ENCODE data around the gene PLD1. TPM values are rescaled to one million over a fixed set of nuclear protein-coding genes. Genes with fewer than 3 reads are reported as not detected.
A peak's percentile ranks its signal among the peaks of the same experiment; 100 is the strongest.

The PLD1 gene
- total RNA-seq, 6 experiments from 2014 or later, result 13.3 to 29.9 (median 18.5) TPM

- ATAC-seq (no peak), DNase-seq (no peak)
- H3K4me1 ChIP-seq, result peaks cover 0 to 15% (median 0%) of the 10 kb centered on the region in 4 donors
- peaks cover 0 to 10% (median 0%) of the 10 kb centered on the region in 4 donors for H3K9me3 ChIP-seq
- H3K27me3 ChIP-seq, result no peaks in the 10 kb centered on the region
- H3K36me3 ChIP-seq, result no peaks in the 10 kb centered on the region
- TF ChIP-seq CTCF (IDR thresholded peaks at IDR 0.05) (no peak), POLR2A (IDR thresholded peaks at IDR 0.05) (no peak)
- 83% methylated on average over 2 of the region's 2 CpGs for WGBS (ENCODE audit: insufficient coverage, low coverage, low lambda C conversion rate, missing lambda C conversion rate)
- intact Hi-C loops (cut with DNase I), result no loop called here
- H3K4me3 ChIP-seq, result no peak overlapping the region
- no peak overlapping the region for H3K27ac ChIP-seq
Observed at GRCh38 chr3:171700157-171700556, 110.1 kb downstream of the PLD1 start.

GRCh38 chr3:171699601-171700000 lies 110.7 kb downstream of the PLD1 start:
- peaks cover 0 to 10% (median 0%) of the 10 kb centered on the region in 4 donors for H3K9me3 ChIP-seq
- intact Hi-C loops (cut with DNase I), result no loop called here

GRCh38 chr3:171696805-171697204 lies 113.5 kb downstream of the PLD1 start:
- peak; percentile 42 to 85 (median 81) for DNase-seq
- 34% methylated on average over 6 of the region's 6 CpGs for WGBS (ENCODE audit: insufficient coverage, low coverage, low lambda C conversion rate, missing lambda C conversion rate)

More at GRCh38 chr3:171699601-171700000, 110.7 kb downstream of the PLD1 start:
- Histone ChIP-seq H3K4me1 (peaks cover 0 to 19% (median 0%) of the 10 kb centered on the region in 4 donors), H3K27me3 (no peaks in the 10 kb centered on the region), H3K36me3 (no peaks in the 10 kb centered on the region), H3K4me3 (no peak overlapping the region), H3K27ac (no peak overlapping the region)
- no peak for ATAC-seq
- TF ChIP-seq POLR2A (IDR thresholded peaks at IDR 0.05) (no peak), CTCF (IDR thresholded peaks at IDR 0.05) (no peak)
- 66% methylated on average over 5 of the region's 5 CpGs for WGBS (ENCODE audit: insufficient coverage, low coverage, low lambda C conversion rate, missing lambda C conversion rate)
- DNase-seq, result no peak

GRCh38 chr3:171695426-171695825 lies 114.9 kb downstream of the PLD1 start:
- H3K27me3 ChIP-seq, result no peaks in the 10 kb centered on the region
- H3K4me3 ChIP-seq, result no peak overlapping the region
- peak overlapping the region in 1 of 3 donors; percentile 44 for H3K27ac ChIP-seq
- peak in 3 of 4 donors; percentile 10 to 33 (median 25) for ATAC-seq
- no peaks in the 10 kb centered on the region for H3K36me3 ChIP-seq
- peaks cover 0 to 19% (median 0%) of the 10 kb centered on the region in 4 donors for H3K4me1 ChIP-seq
- TF ChIP-seq CTCF (IDR thresholded peaks at IDR 0.05) (no peak), POLR2A (IDR thresholded peaks at IDR 0.05) (no peak)
- H3K9me3 ChIP-seq, result no peaks in the 10 kb centered on the region
- intact Hi-C loops (cut with DNase I), result no loop called here
- WGBS (ENCODE audit: insufficient coverage, low coverage, low lambda C conversion rate, missing lambda C conversion rate), result 31% methylated on average over 1 of the region's 1 CpG
- DNase-seq, result no peak

More at GRCh38 chr3:171696805-171697204, 113.5 kb downstream of the PLD1 start:
- ATAC-seq, result peak; percentile 95 to 97 (median 96)
- no peaks in the 10 kb centered on the region for H3K27me3 ChIP-seq
- peaks cover 0 to 19% (median 0%) of the 10 kb centered on the region in 4 donors for H3K4me1 ChIP-seq
- no peaks in the 10 kb centered on the region for H3K9me3 ChIP-seq
- no peak overlapping the region for H3K4me3 ChIP-seq
- H3K27ac ChIP-seq, result peak overlapping the region in 1 of 3 donors; percentile 44
- intact Hi-C loops (cut with DNase I), result no loop called here
- no peaks in the 10 kb centered on the region for H3K36me3 ChIP-seq
- TF ChIP-seq CTCF (IDR thresholded peaks at IDR 0.05) (no peak), POLR2A (IDR thresholded peaks at IDR 0.05) (no peak)

Measured in right lobe of liver (tissue), 6 donors.